Mesendoderm (in vitro differentiated cells): ENCODE measurements around the gene STAB1.

Experiments
- DNase-seq: peaks from one replicate; pipeline ENCODE4 v3.0.0; 2013
- H2AK5ac ChIP-seq: 2 replicates; pipeline ENCODE4 v1.6.1; 2013; ENCODE audit warnings: low read length, inconsistent platforms
- H2BK120ac ChIP-seq: 2 replicates; pipeline ENCODE4 v1.6.1; 2013; ENCODE audit warnings: low read depth, mild to moderate bottlenecking, low read length, moderate library complexity, mixed read lengths
- H2BK15ac ChIP-seq: replicated peaks from 2 replicates; pipeline ENCODE4 v1.6.1; 2013; ENCODE audit warnings: low read depth, mild to moderate bottlenecking, moderate library complexity
- H2BK5ac ChIP-seq: 2 replicates; pipeline ENCODE4 v1.6.1; 2013; ENCODE audit warnings: low read length, inconsistent platforms
- H3K18ac ChIP-seq: 2 replicates; pipeline ENCODE4 v1.6.1; 2013; ENCODE audit warnings: mild to moderate bottlenecking, low read length, mixed read lengths
- H3K23ac ChIP-seq: one replicate; pipeline ENCODE4 v1.6.1; 2013; ENCODE audit warnings: low read length
- H3K27ac ChIP-seq: 2 replicates; pipeline ENCODE4 v1.5.1; 2013; ENCODE audit warnings: low read depth, mild to moderate bottlenecking, inconsistent platforms, low read length, moderate library complexity
- H3K27me3 ChIP-seq: 2 replicates; pipeline ENCODE4 v1.6.1; 2013; ENCODE audit warnings: low read length, control low read depth, mild to moderate bottlenecking, inconsistent platforms; ENCODE audit not compliant: insufficient read depth, poor library complexity
- H3K36me3 ChIP-seq: 2 replicates; pipeline ENCODE4 v1.6.1; 2013; ENCODE audit warnings: low read length, inconsistent platforms; ENCODE audit not compliant: control insufficient read depth, insufficient read depth
- H3K4ac ChIP-seq: one replicate; pipeline ENCODE4 v1.6.1; 2013; ENCODE audit warnings: low read depth, mild to moderate bottlenecking, low read length, moderate library complexity
- H3K4me1 ChIP-seq: 2 replicates; pipeline ENCODE4 v1.6.1; 2013; ENCODE audit warnings: low read depth, low read length, inconsistent platforms; ENCODE audit not compliant: control insufficient read depth
- H3K4me2 ChIP-seq: 2 replicates; pipeline ENCODE4 v1.6.1; 2013; ENCODE audit warnings: low read length
- H3K4me3 ChIP-seq: 2 replicates; pipeline ENCODE4 v1.5.1; 2013; ENCODE audit warnings: mild to moderate bottlenecking, low read length
- H3K56ac ChIP-seq: one replicate; pipeline ENCODE4 v1.6.1; 2013; ENCODE audit warnings: low read length
- H3K79me1 ChIP-seq: 2 replicates; pipeline ENCODE4 v1.6.1; 2013; ENCODE audit warnings: low read length, inconsistent platforms
- H3K79me2 ChIP-seq: 2 replicates; pipeline ENCODE4 v1.6.1; 2013; ENCODE audit warnings: mild to moderate bottlenecking, low read length; ENCODE audit not compliant: control insufficient read depth, insufficient read depth
- H3K9ac ChIP-seq: 2 replicates; pipeline ENCODE4 v1.6.1; 2013; ENCODE audit warnings: low read length, inconsistent platforms
- H4K5ac ChIP-seq: one replicate; pipeline ENCODE4 v1.6.1; 2013; ENCODE audit warnings: low read length
- H4K8ac ChIP-seq: one replicate; pipeline ENCODE4 v1.6.1; 2013; ENCODE audit warnings: low read depth, mild to moderate bottlenecking, control low read depth, low read length, moderate library complexity
- WGBS: extraction: QIAGEN DNeasy Blood & Tissue Kit; methylation state at CpG from one replicate; pipeline ENCODE4 v1.1.7; 2013; ENCODE audit warnings: low lambda C conversion rate, missing lambda C conversion rate; ENCODE audit not compliant: insufficient coverage; ENCODE audit errors: extremely low coverage; 5-methylcytosine and 5-hydroxymethylcytosine counted together

Gene STAB1

DNA sequence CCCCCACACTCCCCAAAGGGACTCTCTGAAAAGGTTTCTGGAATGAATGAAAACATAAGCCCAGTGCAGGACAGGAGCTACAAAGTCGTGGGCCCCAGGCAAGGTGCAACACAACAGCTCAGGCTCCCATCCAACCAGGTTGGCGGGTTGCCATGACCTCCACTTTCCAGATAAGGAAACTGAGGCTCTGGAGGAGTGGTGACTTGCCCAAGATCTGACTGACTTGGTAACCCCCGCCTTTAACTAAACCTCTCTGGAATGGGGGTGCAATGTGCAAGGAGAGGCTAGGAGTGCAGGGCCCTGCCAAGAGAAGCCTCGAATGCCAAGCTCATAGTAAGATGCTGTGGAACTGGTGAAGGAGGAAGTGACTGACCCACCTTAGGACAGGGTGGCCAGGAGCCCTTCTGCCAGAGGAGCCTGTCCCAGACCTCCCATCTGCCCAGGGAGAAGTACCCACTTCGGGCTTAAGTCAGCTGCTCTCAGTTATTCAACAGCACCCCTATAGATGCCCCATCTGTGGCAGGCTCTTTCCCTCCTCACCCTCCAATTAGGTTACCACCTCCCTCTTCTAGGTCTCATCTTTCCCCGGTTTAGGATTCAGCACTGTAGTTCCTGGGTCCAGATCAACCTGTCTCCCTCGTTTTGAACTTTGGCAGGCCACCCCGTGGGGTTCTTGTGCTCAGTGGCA lies 40.7 kb upstream of the STAB1 start:
- Histone ChIP-seq H3K23ac (no peak overlapping the region), H3K56ac (peak overlapping the region; percentile 88), H3K9ac (no peak overlapping the region), H3K18ac (no peak overlapping the region), H4K5ac (peak overlapping the region; percentile 97), H2BK15ac (no peak overlapping the region), H3K79me2 (peaks cover 18% of the 10 kb centered on the region), H2AK5ac (no peak overlapping the region), H3K4me2 (no peak overlapping the region), H3K4ac (no peak overlapping the region), H3K4me1 (peaks cover 11% of the 10 kb centered on the region), H2BK120ac (no peak overlapping the region), H3K36me3 (peaks cover 2% of the 10 kb centered on the region), H3K27me3 (no peaks in the 10 kb centered on the region), H3K4me3 (no peak overlapping the region), H3K79me1 (peaks cover 20% of the 10 kb centered on the region), H2BK5ac (no peak overlapping the region), H3K27ac (no peak overlapping the region), H4K8ac (no peak overlapping the region)
- no peak for DNase-seq
- WGBS: no CpG with 5 or more reads among the region's 8 CpGs

DNA sequence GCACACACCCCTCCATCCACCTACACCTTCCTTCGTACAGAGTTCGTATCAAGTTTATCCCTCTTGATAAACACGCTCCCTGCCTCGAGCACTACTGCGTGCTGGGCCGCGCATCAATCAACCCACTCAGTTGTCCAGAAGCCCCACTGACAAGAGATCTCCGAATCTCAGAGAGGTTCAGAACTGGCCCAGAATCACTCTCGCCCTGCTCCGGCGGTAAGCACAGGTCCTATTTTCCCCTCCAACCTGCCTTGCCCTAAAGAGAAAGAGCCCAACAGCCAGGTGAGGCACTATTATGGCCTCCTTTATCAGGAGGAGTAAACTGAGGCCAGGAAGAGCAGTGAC lies 40.2 kb upstream of the STAB1 start:
- peak overlapping the region; percentile 97 for H4K5ac ChIP-seq
- peaks cover 20% of the 10 kb centered on the region for H3K79me1 ChIP-seq
- WGBS: no CpG with 5 or more reads among the region's 11 CpGs
- no peak overlapping the region for H3K4me3 ChIP-seq
- H2BK5ac ChIP-seq: peak overlapping the region; percentile 52
- no peaks in the 10 kb centered on the region for H3K27me3 ChIP-seq
- H3K9ac ChIP-seq: peak overlapping the region; percentile 73
- H3K18ac ChIP-seq: peak overlapping the region; percentile 31
- H2BK15ac ChIP-seq: peak overlapping the region; percentile 1
- peak overlapping the region; percentile 65 for H3K4me2 ChIP-seq
- H3K23ac ChIP-seq: no peak overlapping the region
- no peak for DNase-seq
- peak overlapping the region; percentile 96 for H2AK5ac ChIP-seq
- peak overlapping the region; percentile 88 for H3K56ac ChIP-seq
- H3K79me2 ChIP-seq: peaks cover 18% of the 10 kb centered on the region
- no peak overlapping the region for H3K4ac ChIP-seq
- no peak overlapping the region for H3K27ac ChIP-seq
- no peak overlapping the region for H4K8ac ChIP-seq
- peaks cover 2% of the 10 kb centered on the region for H3K36me3 ChIP-seq
- H2BK120ac ChIP-seq: no peak overlapping the region
- peaks cover 11% of the 10 kb centered on the region for H3K4me1 ChIP-seq

DNA sequence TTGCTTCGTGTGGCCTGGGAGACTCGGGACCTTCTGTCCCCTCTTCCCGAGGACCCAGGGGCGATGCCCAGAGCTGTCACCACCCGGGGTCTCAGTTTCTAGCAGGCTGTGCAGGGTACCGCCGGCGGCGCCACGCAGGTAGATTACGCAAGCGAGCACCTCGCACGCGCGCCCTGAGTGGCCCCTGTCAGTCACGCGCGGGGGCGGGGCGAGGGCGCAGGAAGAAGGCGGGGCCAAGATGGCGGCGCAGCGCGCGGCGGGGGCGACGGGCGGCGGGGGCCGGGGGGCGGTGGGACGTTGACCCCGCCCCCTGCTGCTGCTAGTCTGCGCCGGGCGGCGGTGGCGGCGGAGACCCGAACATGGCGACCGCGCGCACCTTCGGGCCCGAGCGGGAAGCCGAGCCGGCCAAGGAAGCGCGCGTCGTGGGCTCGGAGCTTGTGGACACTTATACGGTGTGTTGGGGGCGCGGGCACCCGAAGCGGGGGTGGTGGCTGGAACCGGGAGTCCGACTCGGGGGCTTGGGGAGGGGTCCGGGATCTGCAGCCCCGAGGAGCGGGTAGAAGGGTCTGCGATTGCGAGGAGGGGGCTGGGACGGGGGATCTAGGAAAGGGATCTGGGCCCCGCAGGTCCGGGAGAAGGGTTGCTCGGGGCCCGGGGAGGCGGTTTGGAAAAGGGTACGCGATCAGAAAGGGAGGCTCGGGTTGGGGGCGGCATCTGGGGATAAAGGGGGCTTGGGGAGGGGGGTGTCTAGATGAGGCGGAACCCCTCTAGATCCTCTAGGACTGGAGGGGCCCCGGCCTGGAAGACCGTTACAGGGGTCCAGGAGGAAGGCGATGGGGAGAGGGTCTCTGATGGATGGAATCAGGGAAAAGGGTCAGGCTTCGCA lies 39.6 kb upstream of the STAB1 start, which contains the start of gene NISCH:
Gene NISCH, plus strand, starts transcription at position 322 of the 886 bp plus-strand sequence. Its CDS starts 38 bp downstream, at position 360.
- H2AK5ac ChIP-seq: peak within 1 kb of the TSS; percentile 96
- H3K4me3 ChIP-seq: peak within 1 kb of the TSS; percentile 94
- H4K5ac ChIP-seq: peak within 1 kb of the TSS; percentile 97

DNA sequence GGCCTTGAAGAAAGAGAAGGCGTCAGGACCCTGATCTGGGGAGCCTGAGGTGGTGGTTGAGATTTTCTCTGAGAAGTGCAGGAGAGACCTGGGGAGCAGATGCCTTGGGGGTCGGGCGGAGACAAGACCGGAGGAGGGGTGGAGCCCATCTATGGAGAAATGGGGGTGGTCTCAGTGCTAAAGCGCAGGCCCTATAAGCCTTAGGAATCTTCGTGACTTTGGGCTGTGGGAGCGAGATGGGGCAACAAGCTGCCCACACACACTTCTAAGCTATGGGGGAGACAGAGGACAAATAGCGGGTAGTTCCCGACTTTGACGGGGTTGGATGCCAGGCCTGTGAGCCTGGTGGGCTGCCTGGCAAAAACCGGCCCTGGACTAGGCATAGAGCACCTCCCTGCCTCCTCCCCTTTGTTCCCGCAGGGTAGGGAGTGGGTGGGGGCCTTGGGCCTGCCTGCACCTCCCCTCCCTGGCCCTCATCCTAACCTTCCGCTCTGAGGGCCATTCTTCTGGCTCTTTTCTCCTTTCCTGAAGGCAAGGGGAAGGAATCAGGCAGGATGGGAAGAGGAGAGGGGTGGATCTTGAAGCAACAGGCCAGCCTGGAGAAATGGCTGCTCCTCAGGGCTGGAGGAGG lies 38.9 kb upstream of the STAB1 start:
- Histone ChIP-seq H3K79me2 (peaks cover 18% of the 10 kb centered on the region), H3K9ac (peak overlapping the region; percentile 94), H4K8ac (no peak overlapping the region), H3K4me1 (peaks cover 11% of the 10 kb centered on the region), H4K5ac (no peak overlapping the region), H3K27me3 (no peaks in the 10 kb centered on the region), H3K4ac (peak overlapping the region; percentile 81), H3K56ac (peak overlapping the region; percentile 89), H3K4me3 (peak overlapping the region; percentile 94), H3K23ac (no peak overlapping the region), H2BK5ac (no peak overlapping the region), H3K27ac (no peak overlapping the region), H2BK120ac (no peak overlapping the region), H2BK15ac (no peak overlapping the region), H2AK5ac (peak overlapping the region; percentile 95), H3K79me1 (peaks cover 20% of the 10 kb centered on the region), H3K36me3 (peaks cover 2% of the 10 kb centered on the region), H3K18ac (peak overlapping the region; percentile 82), H3K4me2 (peak overlapping the region; percentile 97)
- DNase-seq: peak; percentile 51
- no CpG with 5 or more reads among the region's 13 CpGs for WGBS

More for the DNA sequence above, 39.6 kb upstream of the STAB1 start, which contains the start of gene NISCH:
- H2BK5ac ChIP-seq: peak within 1 kb of the TSS; percentile 52
- H3K27me3 ChIP-seq: no peaks in the 10 kb centered on the region
- peak within 1 kb of the TSS; percentile 82 for H3K18ac ChIP-seq
- peaks cover 18% of the 10 kb centered on the region for H3K79me2 ChIP-seq
- peak within 1 kb of the TSS; percentile 18 for H3K27ac ChIP-seq
- H3K9ac ChIP-seq: peak within 1 kb of the TSS; percentile 94
- H4K8ac ChIP-seq: no peak within 1 kb of the TSS
- H3K56ac ChIP-seq: peak within 1 kb of the TSS; percentile 89
- DNase-seq: peak; percentile 81
- peaks cover 20% of the 10 kb centered on the region for H3K79me1 ChIP-seq
- peaks cover 11% of the 10 kb centered on the region for H3K4me1 ChIP-seq
- peak within 1 kb of the TSS; percentile 16 for H2BK120ac ChIP-seq
- no peak within 1 kb of the TSS for H3K23ac ChIP-seq
- peak within 1 kb of the TSS; percentile 1 for H2BK15ac ChIP-seq
- WGBS: no CpG with 5 or more reads among the region's 86 CpGs
- H3K4me2 ChIP-seq: peak within 1 kb of the TSS; percentile 97
- H3K36me3 ChIP-seq: peaks cover 2% of the 10 kb centered on the region
- H3K4ac ChIP-seq: peak within 1 kb of the TSS; percentile 81

- Histone ChIP-seq H3K79me2 (peaks cover 18% of the 10 kb centered on the region), H3K23ac (no peak overlapping the region), H2BK120ac (no peak overlapping the region), H3K36me3 (peaks cover 3% of the 10 kb centered on the region), H3K4me3 (peak overlapping the region; percentile 94), H4K8ac (no peak overlapping the region), H2BK15ac (no peak overlapping the region), H2BK5ac (no peak overlapping the region), H4K5ac (no peak overlapping the region), H3K56ac (peak overlapping the region; percentile 89), H3K27me3 (no peaks in the 10 kb centered on the region), H3K27ac (no peak overlapping the region), H3K4me2 (peak overlapping the region; percentile 97), H2AK5ac (peak overlapping the region; percentile 95), H3K9ac (peak overlapping the region; percentile 94), H3K4ac (no peak overlapping the region), H3K4me1 (peaks cover 11% of the 10 kb centered on the region), H3K18ac (no peak overlapping the region), H3K79me1 (peaks cover 20% of the 10 kb centered on the region)
- DNase-seq: no peak
- WGBS: no CpG with 5 or more reads among the region's 5 CpGs
Observed at GRCh38 chr3:52456800-52457183, 38.3 kb upstream of the STAB1 start.
